K562 (cell line): ENCODE results near the gene HINT2. TPM values are rescaled to one million over a fixed set of nuclear protein-coding genes. Genes with fewer than 3 reads are reported as not detected.

Experiments used
- ATAC-seq: fragments of 200-7000 bp; cut with Tn5 transposase; 3 replicates; pipeline ENCODE4 v1.9.1; 2020; ENCODE audit warnings: moderate library complexity
- BruUV-seq: library from RNA; stranded (reverse); fragments of 400-500 nt; replicated peaks from 2 replicates; lab custom pipeline; 2021; lab: Mats Ljungman, UMichigan
- CTCF ChIA-PET: fragments of 300-600 bp; formaldehyde crosslinking; extraction: SDS; loops from one replicate; lab custom pipeline; 2021; ENCODE audit warnings: low intra/inter-chr PET ratio; lab: Yijun Ruan, JAX
- POLR2A ChIA-PET: fragments of 300-600, 350-650 bp; sonication (Branson Sonifier 250); formaldehyde crosslinking; extraction: SDS; loops from one replicate; lab custom pipeline; 2021; ENCODE audit warnings: antibody characterized with exemption, inconsistent platforms; lab: Yijun Ruan, JAX
- DNase-seq, 4 experiments: peaks; one replicate each; pipeline versions ENCODE4 v3.0.0 to v3.0.0-alpha.2; 2011 to 2018; ENCODE audit warnings: low spot score in 3 of 4, mixed read lengths in 3 of 4; ENCODE audit errors: extremely low read depth in 1 of 4
- FAIRE-seq: peaks from 2 replicates; lab custom pipeline; 2011; peaks lifted over from hg19 to GRCh38; lab: Jason Lieb, UNC
- H2AFZ ChIP-seq: 2 replicates; pipeline ENCODE4 v1.6.0; 2011; ENCODE audit warnings: low read depth, low read length, control low read depth, inconsistent platforms
- H3K27ac ChIP-seq: fragments of 200-600 bp; 3 replicates; pipeline ENCODE4 v1.8.0; 2011; ENCODE audit warnings: low read depth, mild to moderate bottlenecking, control low read depth, inconsistent platforms, low read length, moderate library complexity, mixed read lengths; ENCODE audit errors: extremely low read depth
- H3K27me3 ChIP-seq, 2 experiments: fragments of 300-600 bp in 1 of 2; 2 replicates in 1 of 2; 3 replicates in 1 of 2; pipeline versions ENCODE4 v1.6.0 to v1.8.0; 2011; ENCODE audit warnings: inconsistent platforms in 2 of 2, low read length in 2 of 2, mild to moderate bottlenecking in 1 of 2, mixed read lengths in 1 of 2, moderate library complexity in 1 of 2; ENCODE audit not compliant: control insufficient read depth in 2 of 2, insufficient read depth in 2 of 2
- H3K36me3 ChIP-seq: fragments of 300-600 bp; 3 replicates; pipeline ENCODE4 v1.8.0; 2011; ENCODE audit warnings: mild to moderate bottlenecking, low read length, inconsistent platforms; ENCODE audit not compliant: control insufficient read depth, insufficient read depth
- H3K4me1 ChIP-seq, 2 experiments: fragments of 200-600 bp in 1 of 2; replicated peaks in 1 of 2; 2 replicates in 1 of 2; 3 replicates in 1 of 2; pipeline versions ENCODE4 v1.5.1 to v1.8.0; 2011; ENCODE audit warnings: inconsistent platforms in 2 of 2, low read length in 2 of 2, mild to moderate bottlenecking in 1 of 2, mixed read lengths in 1 of 2, moderate library complexity in 1 of 2; ENCODE audit not compliant: control insufficient read depth in 2 of 2, insufficient read depth in 2 of 2
- H3K4me2 ChIP-seq: 2 replicates; pipeline ENCODE4 v1.6.1; 2011; ENCODE audit warnings: low read length, control low read depth, inconsistent platforms, mixed read lengths; ENCODE audit not compliant: insufficient read depth
- H3K4me3 ChIP-seq: fragments of 200-600 bp; sonication (generic), shearing (Covaris generic); 2 replicates; pipeline ENCODE4 v1.5.1; 2016; ENCODE audit warnings: control low read depth, inconsistent platforms
- H3K79me2 ChIP-seq: fragments of 200-600 bp; 3 replicates; pipeline ENCODE4 v1.8.0; 2011; ENCODE audit warnings: low read length, inconsistent platforms; ENCODE audit not compliant: control insufficient read depth, insufficient read depth
- H3K9ac ChIP-seq, 2 experiments: 2 replicates each; pipeline versions ENCODE4 v1.6.0 to v1.6.1; 2011; ENCODE audit warnings: low read depth in 2 of 2, low read length in 2 of 2, control low read depth in 1 of 2, inconsistent platforms in 1 of 2, mild to moderate bottlenecking in 1 of 2, mixed read lengths in 1 of 2; ENCODE audit not compliant: insufficient read depth in 1 of 2
- H3K9me1 ChIP-seq: one replicate; pipeline ENCODE4 v1.6.0; 2011; ENCODE audit warnings: inconsistent platforms, mild to moderate bottlenecking, low read length, moderate library complexity; ENCODE audit not compliant: control insufficient read depth, insufficient read depth
- H3K9me3 ChIP-seq: replicated peaks from 2 replicates; pipeline ENCODE4 v1.5.1; 2011; ENCODE audit warnings: low read depth, low read length, inconsistent platforms; ENCODE audit not compliant: control insufficient read depth, insufficient read depth
- H4K20me1 ChIP-seq: replicated peaks from 2 replicates; pipeline ENCODE4 v1.6.1; 2011; ENCODE audit warnings: low read length, inconsistent platforms, mixed read lengths; ENCODE audit not compliant: control insufficient read depth, insufficient read depth
- BMI1 ChIP-seq: fragments of 150-350 bp; IDR thresholded peaks from 2 replicates; pipeline ENCODE4 v1.6.1; 2014; ENCODE audit warnings: low read length
- HDAC1 ChIP-seq, 2 experiments: fragments of 450-650 bp; IDR thresholded peaks; 2 replicates each; pipeline ENCODE4 v1.6.1; 2016 to 2017; ENCODE audit warnings: inconsistent platforms in 1 of 2, mild to moderate bottlenecking in 1 of 2, moderate library complexity in 1 of 2
- RB1 ChIP-seq: fragments of 450-650 bp; IDR thresholded peaks from 2 replicates; pipeline ENCODE4 v1.6.1; 2017; ENCODE audit warnings: low read depth, mild to moderate bottlenecking
- WGBS: fragments of 100-300 bp; shearing (Covaris generic); methylation state at CpG from one replicate; pipeline ENCODE4 v1.1.6; 2016; ENCODE audit warnings: low coverage, mixed read lengths; ENCODE audit not compliant: insufficient coverage; ENCODE audit errors: missing lambda C conversion rate; 5-methylcytosine and 5-hydroxymethylcytosine counted together
- in situ Hi-C: fragments of 300-500 bp; cut with MboI; formaldehyde crosslinking; loops from 4 replicates; pipeline ENCODE4 v1.15.0; 2018; ENCODE audit warnings: inconsistent platforms, mixed read lengths
- intact Hi-C: fragments of 100-400 bp; cut with micrococcal nuclease; formaldehyde crosslinking; loops from 2 replicates; pipeline ENCODE4 v1.14.2; 2022
- polyA plus RNA-seq, 8 experiments: library from polyadenylated mRNA; depleted of rRNA in 4 of 8; stranded (reverse) in 5 of 8; unstranded in 3 of 8; fragments of >200 nt; fragmentation: Nextera tagmentation in 2 of 8; fragmentation: Illumina TruSeq in 1 of 8; extraction: Ambion mirVana in 2 of 8; extraction: Trizol in 1 of 8; gene quantifications; 2 replicates each; pipeline versions ENCODE4 v1.2.1 to v1.2.3, GENCODE V29; 2011 to 2014; ENCODE audit warnings: inconsistent platforms in 1 of 8, missing spikeins in 1 of 8
- total RNA-seq, 7 experiments: library from RNA; depleted of rRNA in 6 of 7; stranded (reverse); fragments of >200 nt in 6 of 7; fragmentation: Illumina TruSeq in 2 of 7; extraction: Trizol in 2 of 7; gene quantifications; 2 replicates each; pipeline versions ENCODE4 v1.2.1 to v1.2.3, GENCODE V29; 2011 to 2021; ENCODE audit warnings: low replicate concordance in 1 of 7
- TF ChIP-seq, protein P1 (sequence below), 2 experiments: fragments of 450-650 bp in 1 of 2; sonication (generic) in 1 of 2; formaldehyde crosslinking in 1 of 2; IDR thresholded peaks; 2 replicates each; pipeline versions ENCODE4 v1.7.1 to v1.9.0; 2016 to 2022; ENCODE audit warnings: inconsistent platforms in 1 of 2, mild to moderate bottlenecking in 1 of 2, missing genetic modification reagents in 1 of 2
- TF ChIP-seq, protein P2 (sequence below), 2 experiments: fragments of 450-650 bp in 1 of 2; IDR thresholded peaks; 2 replicates each; pipeline ENCODE4 v1.6.1; 2011 to 2017; ENCODE audit warnings: low read depth in 2 of 2, antibody characterized with exemption in 1 of 2, borderline replicate concordance in 1 of 2, low read length in 1 of 2, mild to moderate bottlenecking in 1 of 2, mixed read lengths in 1 of 2; ENCODE audit not compliant: control insufficient read depth in 1 of 2
- TF ChIP-seq, protein P3 (sequence below): IDR thresholded peaks from 3 replicates; pipeline ENCODE4 v1.6.1; 2011; ENCODE audit warnings: borderline replicate concordance, mild to moderate bottlenecking; ENCODE audit not compliant: insufficient read length, insufficient read depth

HINT2 gene
- total and polyA plus RNA-seq, 9 of the 15 experiments (the other 6 are each of a cell fraction or from before 2014, with no cell fraction given) = 5.6 to 44.1 (median 27.9) TPM

DNA sequence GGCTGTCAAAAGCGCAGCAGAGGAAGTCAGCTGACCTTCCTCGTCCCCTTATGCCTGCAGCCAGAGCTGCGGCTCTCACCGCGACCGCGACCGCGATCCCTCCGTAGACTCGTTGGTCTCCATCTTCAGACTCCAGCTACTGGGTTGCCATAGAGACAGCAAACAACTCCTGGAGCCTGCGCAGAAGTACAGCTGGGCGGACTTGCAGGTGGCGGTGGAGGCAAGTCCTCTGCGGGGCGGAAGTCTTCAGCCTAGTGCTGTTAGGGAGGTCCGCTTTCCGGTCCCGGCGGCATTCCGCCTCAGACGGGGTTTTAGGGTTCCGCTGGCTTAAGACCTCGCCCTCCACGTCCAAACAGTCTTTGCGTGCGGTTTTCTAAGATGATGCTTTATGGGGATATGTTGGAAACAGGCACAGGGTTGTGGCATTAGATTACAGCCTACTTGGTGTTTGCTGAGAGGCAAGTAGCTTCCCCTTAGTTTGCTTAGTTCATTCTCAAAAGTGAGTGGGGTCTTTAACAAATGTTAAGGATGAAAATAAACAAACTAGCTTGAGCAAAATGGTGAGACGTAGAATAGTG is 2.7 kb downstream of the HINT2 start, which contains the start of gene SPAG8:
Gene SPAG8 (minus strand): TSS at position 238 of the 578 bp plus-strand sequence. CDS start 115 bp downstream, at position 123.
- Histone ChIP-seq H3K27me3 (no peaks in the 10 kb centered on the region), H3K36me3 (peaks cover 23% of the 10 kb centered on the region; the same call in 1 of the 3 replicates), H3K27ac (peak within 1 kb of the TSS; percentile 94), H3K9ac (peak within 1 kb of the TSS; percentile 26 to 92), H3K9me3 (no peaks in the 10 kb centered on the region; the same call in 1 of the 2 replicates), H4K20me1 (no peaks in the 10 kb centered on the region), H3K4me3 (peak within 1 kb of the TSS; percentile 31), H3K79me2 (peaks cover 12% of the 10 kb centered on the region; the same call in 2 of the 3 replicates), H3K9me1 (peaks cover 4% of the 10 kb centered on the region), H3K4me1 (peaks cover 17 to 31% of the 10 kb centered on the region in 2 experiments), H3K4me2 (peak within 1 kb of the TSS; percentile 82), H2AFZ (peak within 1 kb of the TSS; percentile 93)
- FAIRE-seq (peak; percentile 89), ATAC-seq (peak; percentile 75), DNase-seq (peak; percentile 76 to 89 (median 78))
- no TSS peak for BruUV-seq
- POLR2A ChIA-PET = interaction anchor here (1.1 to 1.5 kb wide), 2 partner anchors 10 to 126 kb away, joined by 4 to 5 read pairs; no protein-coding TSS in a partner anchor
- WGBS = 10% methylated on average over 28 of the region's 28 CpGs
- in situ Hi-C loops = no loop called here
- intact Hi-C loops = loop anchor here (10.0 kb wide), 2 partner anchors 77 to 147 kb away; partner anchors contain the start of genes ARHGEF39, CREB3 and TLN1
- CTCF ChIA-PET = no interaction called here
- TF ChIP-seq RB1 (peak; percentile 49; the same call in 1 of the 2 replicates), BMI1 (no peak), HDAC1 (IDR thresholded peaks at IDR 0.05) (0 out of 4 replicates have a peak, but pooled peaks of 1 of the 2 experiments have one; percentile 33)
- TF ChIP-seq, protein P1, sequence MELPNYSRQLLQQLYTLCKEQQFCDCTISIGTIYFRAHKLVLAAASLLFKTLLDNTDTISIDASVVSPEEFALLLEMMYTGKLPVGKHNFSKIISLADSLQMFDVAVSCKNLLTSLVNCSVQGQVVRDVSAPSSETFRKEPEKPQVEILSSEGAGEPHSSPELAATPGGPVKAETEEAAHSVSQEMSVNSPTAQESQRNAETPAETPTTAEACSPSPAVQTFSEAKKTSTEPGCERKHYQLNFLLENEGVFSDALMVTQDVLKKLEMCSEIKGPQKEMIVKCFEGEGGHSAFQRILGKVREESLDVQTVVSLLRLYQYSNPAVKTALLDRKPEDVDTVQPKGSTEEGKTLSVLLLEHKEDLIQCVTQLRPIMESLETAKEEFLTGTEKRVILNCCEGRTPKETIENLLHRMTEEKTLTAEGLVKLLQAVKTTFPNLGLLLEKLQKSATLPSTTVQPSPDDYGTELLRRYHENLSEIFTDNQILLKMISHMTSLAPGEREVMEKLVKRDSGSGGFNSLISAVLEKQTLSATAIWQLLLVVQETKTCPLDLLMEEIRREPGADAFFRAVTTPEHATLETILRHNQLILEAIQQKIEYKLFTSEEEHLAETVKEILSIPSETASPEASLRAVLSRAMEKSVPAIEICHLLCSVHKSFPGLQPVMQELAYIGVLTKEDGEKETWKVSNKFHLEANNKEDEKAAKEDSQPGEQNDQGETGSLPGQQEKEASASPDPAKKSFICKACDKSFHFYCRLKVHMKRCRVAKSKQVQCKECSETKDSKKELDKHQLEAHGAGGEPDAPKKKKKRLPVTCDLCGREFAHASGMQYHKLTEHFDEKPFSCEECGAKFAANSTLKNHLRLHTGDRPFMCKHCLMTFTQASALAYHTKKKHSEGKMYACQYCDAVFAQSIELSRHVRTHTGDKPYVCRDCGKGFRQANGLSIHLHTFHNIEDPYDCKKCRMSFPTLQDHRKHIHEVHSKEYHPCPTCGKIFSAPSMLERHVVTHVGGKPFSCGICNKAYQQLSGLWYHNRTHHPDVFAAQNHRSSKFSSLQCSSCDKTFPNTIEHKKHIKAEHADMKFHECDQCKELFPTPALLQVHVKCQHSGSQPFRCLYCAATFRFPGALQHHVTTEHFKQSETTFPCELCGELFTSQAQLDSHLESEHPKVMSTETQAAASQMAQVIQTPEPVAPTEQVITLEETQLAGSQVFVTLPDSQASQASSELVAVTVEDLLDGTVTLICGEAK (IDR thresholded peaks at IDR 0.05) = peak; percentile 99
- TF ChIP-seq, protein P1 (CRISPR knock-in tag; IDR thresholded peaks at IDR 0.05) = no peak
- TF ChIP-seq, protein P2, sequence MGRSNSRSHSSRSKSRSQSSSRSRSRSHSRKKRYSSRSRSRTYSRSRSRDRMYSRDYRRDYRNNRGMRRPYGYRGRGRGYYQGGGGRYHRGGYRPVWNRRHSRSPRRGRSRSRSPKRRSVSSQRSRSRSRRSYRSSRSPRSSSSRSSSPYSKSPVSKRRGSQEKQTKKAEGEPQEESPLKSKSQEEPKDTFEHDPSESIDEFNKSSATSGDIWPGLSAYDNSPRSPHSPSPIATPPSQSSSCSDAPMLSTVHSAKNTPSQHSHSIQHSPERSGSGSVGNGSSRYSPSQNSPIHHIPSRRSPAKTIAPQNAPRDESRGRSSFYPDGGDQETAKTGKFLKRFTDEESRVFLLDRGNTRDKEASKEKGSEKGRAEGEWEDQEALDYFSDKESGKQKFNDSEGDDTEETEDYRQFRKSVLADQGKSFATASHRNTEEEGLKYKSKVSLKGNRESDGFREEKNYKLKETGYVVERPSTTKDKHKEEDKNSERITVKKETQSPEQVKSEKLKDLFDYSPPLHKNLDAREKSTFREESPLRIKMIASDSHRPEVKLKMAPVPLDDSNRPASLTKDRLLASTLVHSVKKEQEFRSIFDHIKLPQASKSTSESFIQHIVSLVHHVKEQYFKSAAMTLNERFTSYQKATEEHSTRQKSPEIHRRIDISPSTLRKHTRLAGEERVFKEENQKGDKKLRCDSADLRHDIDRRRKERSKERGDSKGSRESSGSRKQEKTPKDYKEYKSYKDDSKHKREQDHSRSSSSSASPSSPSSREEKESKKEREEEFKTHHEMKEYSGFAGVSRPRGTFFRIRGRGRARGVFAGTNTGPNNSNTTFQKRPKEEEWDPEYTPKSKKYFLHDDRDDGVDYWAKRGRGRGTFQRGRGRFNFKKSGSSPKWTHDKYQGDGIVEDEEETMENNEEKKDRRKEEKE (IDR thresholded peaks at IDR 0.05; ENCODE audit: borderline replicate concordance in 1 of 2, control insufficient read depth in 1 of 2, low read depth in 2 of 2, low read length in 1 of 2) = peak in 1 of 2 experiments; percentile 85; a peak in 2 of 4 replicates
- TF ChIP-seq, protein P3, sequence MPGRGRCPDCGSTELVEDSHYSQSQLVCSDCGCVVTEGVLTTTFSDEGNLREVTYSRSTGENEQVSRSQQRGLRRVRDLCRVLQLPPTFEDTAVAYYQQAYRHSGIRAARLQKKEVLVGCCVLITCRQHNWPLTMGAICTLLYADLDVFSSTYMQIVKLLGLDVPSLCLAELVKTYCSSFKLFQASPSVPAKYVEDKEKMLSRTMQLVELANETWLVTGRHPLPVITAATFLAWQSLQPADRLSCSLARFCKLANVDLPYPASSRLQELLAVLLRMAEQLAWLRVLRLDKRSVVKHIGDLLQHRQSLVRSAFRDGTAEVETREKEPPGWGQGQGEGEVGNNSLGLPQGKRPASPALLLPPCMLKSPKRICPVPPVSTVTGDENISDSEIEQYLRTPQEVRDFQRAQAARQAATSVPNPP = no peak
